ENCODE data around the gene ZBTB48.
"Not testable (repeated sequence)": the region's sequence is repeated elsewhere in the genome, so short reads cannot be mapped to it uniquely, and the experiment has no call there.

The ZBTB48 gene

GRCh38 chr1:6579374-6580118 is at the start of gene ZBTB48:
Gene ZBTB48, plus strand, starts transcription at chr1:6579994. Its CDS starts 616 bp downstream, at chr1:6580610.
- DNase-seq, result peak; percentile 98

GRCh38 chr1:6530504-6531160 is 49.2 kb upstream of the ZBTB48 start:
- DNase-seq, result no peak

GRCh38 chr1:6531996-6532395 is 47.8 kb upstream of the ZBTB48 start:
- no peak for DNase-seq

- no peak for DNase-seq
Measured at GRCh38 chr1:6534248-6534822, 45.5 kb upstream of the ZBTB48 start.

GRCh38 chr1:6535214-6535613 is 44.6 kb upstream of the ZBTB48 start:
- DNase-seq, result no peak

- no peak for DNase-seq
Measured at GRCh38 chr1:6536291-6536690, 43.5 kb upstream of the ZBTB48 start.

GRCh38 chr1:6538956-6539355 is 40.8 kb upstream of the ZBTB48 start:
- no peak for DNase-seq

GRCh38 chr1:6544831-6545230 is 35.0 kb upstream of the ZBTB48 start:
- no peak for DNase-seq

GRCh38 chr1:6545276-6546112 is 34.3 kb upstream of the ZBTB48 start:
- no peak for DNase-seq

GRCh38 chr1:6546326-6546725 is 33.5 kb upstream of the ZBTB48 start:
- no peak for DNase-seq

GRCh38 chr1:6547301-6547700 is 32.5 kb upstream of the ZBTB48 start:
- no peak for DNase-seq

GRCh38 chr1:6554031-6554906 is 25.5 kb upstream of the ZBTB48 start, which contains the start of gene NOL9:
Gene NOL9, minus strand, starts transcription at chr1:6554513. Its CDS starts 11 bp downstream, at chr1:6554502.
- peak; percentile 94 for DNase-seq

- no peak for DNase-seq
Measured at GRCh38 chr1:6554907-6555778, 24.7 kb upstream of the ZBTB48 start, which contains the start of gene TAS1R1. Gene TAS1R1, plus strand, starts transcription at chr1:6555307. Its CDS starts 67 bp downstream, at chr1:6555374.

- no peak for DNase-seq
Measured at GRCh38 chr1:6557597-6557996, 22.2 kb upstream of the ZBTB48 start.

- DNase-seq, result not testable (repeated sequence)
Measured at GRCh38 chr1:6559161-6559560, 20.6 kb upstream of the ZBTB48 start.

- DNase-seq, result no peak
Measured at GRCh38 chr1:6560267-6560666, 19.5 kb upstream of the ZBTB48 start.

GRCh38 chr1:6569033-6569432 is 10.8 kb upstream of the ZBTB48 start:
- no peak for DNase-seq

- no peak for DNase-seq
Measured at GRCh38 chr1:6570100-6570499, 9.7 kb upstream of the ZBTB48 start.

- DNase-seq, result no peak
Measured at GRCh38 chr1:6570987-6571386, 8.8 kb upstream of the ZBTB48 start.

GRCh38 chr1:6572653-6573383 is 7.0 kb upstream of the ZBTB48 start:
- DNase-seq, result no peak

All from CD4-positive, alpha-beta T cell treated with Interleukin-15 for 1 hour (primary cell).